Gastroesophageal sphincter (tissue), 4 donors: ENCODE measurements around the gene ATP6V1C2. TPM values are rescaled to one million over a fixed set of nuclear protein-coding genes. Genes with fewer than 3 reads are reported as not detected.
A peak's percentile ranks its signal among the peaks of the same experiment; 100 is the strongest.

Experiments
- ATAC-seq: fragments of 150-250 bp; one replicate; pipeline ENCODE4 v1.9.1; 2016; ENCODE audit warnings: mild to moderate bottlenecking, moderate library complexity
- H3K27ac ChIP-seq, 4 donors: fragments of 200-600 bp; sonication (generic) in 3 of 4; 1 replicate in 3 of 4; 2 replicates in 1 of 4; pipeline ENCODE4 v1.5.1; 2016 to 2019
- H3K27me3 ChIP-seq: fragments of 200-600 bp; sonication (generic); one replicate; pipeline ENCODE4 v1.5.1; 2019
- H3K36me3 ChIP-seq, 2 donors: fragments of 200-600 bp; sonication (generic); one replicate each; pipeline ENCODE4 v1.5.1; 2019; ENCODE audit warnings: control low read depth in 1 of 2
- H3K4me1 ChIP-seq, 3 donors: fragments of 200-600 bp; sonication (generic); 1 replicate in 2 of 3; 2 replicates in 1 of 3; pipeline ENCODE4 v1.5.1; 2016 to 2019; ENCODE audit warnings: control low read depth in 2 of 3
- H3K4me3 ChIP-seq, 2 donors: fragments of 200-600 bp; sonication (generic); one replicate each; pipeline ENCODE4 v1.5.1; 2019; ENCODE audit warnings: mild to moderate bottlenecking in 1 of 2, moderate library complexity in 1 of 2
- H3K9me3 ChIP-seq, 3 donors: fragments of 200-600 bp; sonication (generic); one replicate each; pipeline ENCODE4 v1.5.1; 2017 to 2019; ENCODE audit warnings: control low read depth in 2 of 3
- CTCF ChIP-seq, 4 experiments: fragments of 200-600 bp in 2 of 4; fragments of 450-650 bp in 2 of 4; sonication (generic) in 1 of 4; IDR thresholded peaks; one replicate each; pipeline ENCODE4 v1.5.1; 2017 to 2019; ENCODE audit warnings: antibody characterized with exemption in 4 of 4, mild to moderate bottlenecking in 2 of 4, moderate library complexity in 2 of 4
- EP300 ChIP-seq: sonication (generic); formaldehyde crosslinking; IDR thresholded peaks from one replicate; pipeline ENCODE4 v1.6.1; 2017; ENCODE audit warnings: antibody characterized with exemption, mild to moderate bottlenecking
- POLR2A ChIP-seq, 2 donors: fragments of 450-650 bp; IDR thresholded peaks; one replicate each; pipeline ENCODE4 v1.6.1; 2017; ENCODE audit warnings: antibody characterized with exemption in 2 of 2, mild to moderate bottlenecking in 2 of 2, moderate library complexity in 1 of 2
- POLR2AphosphoS5 ChIP-seq: sonication (generic); formaldehyde crosslinking; IDR thresholded peaks from one replicate; pipeline ENCODE4 v1.6.1; 2017; ENCODE audit warnings: antibody characterized with exemption
- WGBS, 2 donors: methylation state at CpG; one replicate each; pipeline ENCODE4 v1.1.5; 2018; ENCODE audit warnings: low coverage in 1 of 2; 5-methylcytosine and 5-hydroxymethylcytosine counted together
- small RNA-seq, 4 donors: library from RNA; depleted of rRNA; stranded (forward); fragments of <200 nt; gene quantifications; one replicate each; pipeline ENCODE3, GENCODE V24; 2016
- total RNA-seq, 4 donors: library from RNA; depleted of rRNA; stranded (reverse); fragments of >200 nt; gene quantifications; one replicate each; pipeline ENCODE4 v1.1.0, GENCODE V29; 2016

ATP6V1C2 gene
- total RNA-seq, 4 donors from 2014 or later, result 0.42 to 0.45 TPM; not detected in 2

GRCh38 chr2:10831400-10831985 is 110.1 kb downstream of the ATP6V1C2 start:
- Histone ChIP-seq H3K27me3 (peaks cover 66% of the 10 kb centered on the region), H3K9me3 (no peaks in the 10 kb centered on the region), H3K27ac (no peak overlapping the region), H3K36me3 (no peaks in the 10 kb centered on the region), H3K4me1 (peaks cover 0 to 16% (median 11%) of the 10 kb centered on the region in 3 donors), H3K4me3 (no peak overlapping the region)
- no peak for ATAC-seq
- TF ChIP-seq POLR2AphosphoS5 (no peak), EP300 (no peak), CTCF (IDR thresholded peaks at IDR 0.05) (no peak), POLR2A (IDR thresholded peaks at IDR 0.05) (no peak)
- 40 to 69% methylated on average over 2 to 9 of the region's 16 CpGs for WGBS, 2 donors

GRCh38 chr2:10832203-10832936 is 110.9 kb downstream of the ATP6V1C2 start:
- H3K9me3 ChIP-seq, result no peaks in the 10 kb centered on the region
- no peaks in the 10 kb centered on the region for H3K36me3 ChIP-seq
- no peak overlapping the region for H3K27ac ChIP-seq
- H3K27me3 ChIP-seq, result peaks cover 64% of the 10 kb centered on the region
- H3K4me1 ChIP-seq, result peaks cover 0 to 16% (median 11%) of the 10 kb centered on the region in 3 donors
- ATAC-seq, result peak; percentile 83
- no peak overlapping the region for H3K4me3 ChIP-seq
- TF ChIP-seq POLR2A (IDR thresholded peaks at IDR 0.05), result no peak
- peak; percentile 91 to 96 (median 94) for TF ChIP-seq CTCF (IDR thresholded peaks at IDR 0.05)
- 16 to 29% methylated on average over 7 to 10 of the region's 30 CpGs for WGBS, 2 donors

GRCh38 chr2:10833021-10833420 is 111.6 kb downstream of the ATP6V1C2 start:
- TF ChIP-seq CTCF (IDR thresholded peaks at IDR 0.05) (no peak), POLR2AphosphoS5 (no peak), POLR2A (IDR thresholded peaks at IDR 0.05) (no peak), EP300 (no peak)
- Histone ChIP-seq H3K4me1 (peaks cover 0 to 16% (median 11%) of the 10 kb centered on the region in 3 donors), H3K27ac (no peak overlapping the region), H3K27me3 (peaks cover 64% of the 10 kb centered on the region), H3K9me3 (no peaks in the 10 kb centered on the region), H3K4me3 (no peak overlapping the region), H3K36me3 (no peaks in the 10 kb centered on the region)
- WGBS, 2 donors, result 79 to 80% methylated on average over 1 to 6 of the region's 10 CpGs
- ATAC-seq, result no peak

- ATAC-seq, result no peak
- TF ChIP-seq POLR2AphosphoS5 (no peak), POLR2A (IDR thresholded peaks at IDR 0.05) (no peak), EP300 (no peak), CTCF (IDR thresholded peaks at IDR 0.05) (no peak)
- Histone ChIP-seq H3K4me1 (peaks cover 0 to 16% (median 11%) of the 10 kb centered on the region in 3 donors), H3K27me3 (peaks cover 55% of the 10 kb centered on the region), H3K36me3 (no peaks in the 10 kb centered on the region), H3K9me3 (no peaks in the 10 kb centered on the region), H3K27ac (no peak overlapping the region), H3K4me3 (no peak overlapping the region)
- WGBS, 2 donors, result 40 to 94% methylated on average over 2 to 3 of the region's 8 CpGs
These were observed 112.7 kb downstream of the ATP6V1C2 start for GRCh38 chr2:10834068-10834655.

Small RNAs within 50 kb of the gene (small RNA-seq; reads per million reads assigned to genes)
- gene RNU7-138P (0 reads per million in 4 donors), gene RNU7-176P (0 reads per million in 4 donors)

Other genes with a start within 250 kb of the ATP6V1C2 start
- gene NOL10, start 31.7 kb upstream of the ATP6V1C2 start, total RNA-seq, result 10 to 100 TPM; 21.3 to 39.7 (median 29.9) TPM
- 100 to 1,000 TPM in 1 of 4 donors, 10 to 100 TPM in 3; 81.3 to 138 (median 90.3) TPM for gene PDIA6, start 91.2 kb downstream of the ATP6V1C2 start, total RNA-seq
- gene KCNF1, start 190.3 kb downstream of the ATP6V1C2 start, total RNA-seq, result 10 to 100 TPM in 2 of 4 donors, 1 to 10 TPM in 1, not detected in 1; 6.1 to 47.7 (median 29.1) TPM